Thoracic aorta (tissue), 2 donors: Measurements from ENCODE around the gene LRRC1. TPM values are rescaled to one million over a fixed set of nuclear protein-coding genes. Genes with fewer than 3 reads are reported as not detected.

Source experiments
- ATAC-seq: fragments of 150-250 bp; one replicate; pipeline ENCODE4 v1.8.0; 2017; ENCODE audit warnings: low read depth; ENCODE audit not compliant: insufficient number of reproducible peaks, low FRiP score
- DNase-seq: peaks from one replicate; pipeline ENCODE4 v3.0.0-alpha.2; 2020; ENCODE audit warnings: low spot score
- H3K27ac ChIP-seq, 2 donors: fragments of 200-600 bp; sonication (generic); 1 replicate in 1 of 2; 2 replicates in 1 of 2; pipeline ENCODE4 v1.5.1; 2016; ENCODE audit warnings: mild to moderate bottlenecking in 2 of 2, moderate library complexity in 2 of 2
- H3K27me3 ChIP-seq: fragments of 200-600 bp; sonication (generic); replicated peaks from 2 replicates; pipeline ENCODE4 v1.6.0; 2016; ENCODE audit warnings: mild to moderate bottlenecking; ENCODE audit not compliant: insufficient read depth
- H3K36me3 ChIP-seq: fragments of 200-600 bp; sonication (generic); one replicate; pipeline ENCODE4 v1.5.1; 2016
- H3K4me1 ChIP-seq, 2 donors: fragments of 200-600 bp; sonication (generic); 1 replicate in 1 of 2; 2 replicates in 1 of 2; pipeline versions ENCODE4 v1.5.1 to v1.6.0; 2016; ENCODE audit warnings: low read depth in 2 of 2, mild to moderate bottlenecking in 1 of 2; ENCODE audit not compliant: control insufficient read depth in 1 of 2
- H3K4me3 ChIP-seq: fragments of 200-600 bp; sonication (generic); 2 replicates; pipeline ENCODE4 v1.5.1; 2016; ENCODE audit warnings: mild to moderate bottlenecking
- H3K9me3 ChIP-seq: fragments of 200-600 bp; sonication (generic); 2 replicates; pipeline ENCODE4 v1.5.1; 2016
- CTCF ChIP-seq: fragments of 200-600 bp; sonication (generic); IDR thresholded peaks from one replicate; pipeline ENCODE4 v1.5.1; 2019; ENCODE audit warnings: antibody characterized with exemption
- total RNA-seq, 2 donors: library from RNA; depleted of rRNA; stranded (reverse); fragments of >200 nt; gene quantifications; one replicate each; pipeline versions ENCODE4 v1.1.0 to v1.2.3, GENCODE V29; 2016

The LRRC1 gene
- total RNA-seq, 2 donors from 2014 or later: 18.5 to 22.8 TPM

DNA sequence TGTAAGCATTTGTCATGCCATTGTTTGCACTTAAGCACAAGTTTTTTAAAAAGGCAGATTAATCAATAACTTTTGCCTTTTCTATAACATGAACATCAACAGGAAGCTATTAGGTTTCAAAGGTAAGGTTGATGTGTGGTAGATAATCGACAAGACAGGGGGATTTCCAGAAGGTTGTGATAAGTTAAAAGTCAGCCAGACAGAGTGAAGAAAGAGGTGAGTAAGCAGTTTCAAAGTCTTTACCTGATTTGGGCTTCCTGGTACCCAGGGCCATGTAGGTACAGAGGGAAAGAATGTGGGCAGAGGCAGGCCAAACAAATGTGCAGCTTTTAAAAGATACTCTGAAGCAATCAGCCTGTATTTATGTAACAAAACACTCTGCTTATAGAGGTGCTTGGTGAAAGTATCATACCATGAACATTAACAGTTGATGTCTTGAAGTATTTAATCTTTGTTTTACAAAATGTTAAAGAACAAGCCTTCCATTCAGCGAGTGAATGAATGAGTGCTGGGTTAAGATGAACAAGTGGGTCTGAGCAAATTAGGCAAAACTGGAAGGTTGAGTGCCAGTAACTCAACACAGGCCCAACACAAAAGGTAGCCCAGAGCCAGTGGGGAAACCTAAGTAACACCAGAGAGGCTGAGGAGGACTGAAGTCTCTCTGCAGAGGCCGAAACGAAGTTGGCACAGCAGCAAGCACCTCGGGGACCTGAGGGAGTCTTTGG, 60.2 kb downstream of the LRRC1 start:
- H3K9me3 ChIP-seq: no peaks in the 10 kb centered on the region
- DNase-seq: no peak
- H3K4me3 ChIP-seq: no peak overlapping the region
- peaks cover 8 to 36% of the 10 kb centered on the region in 2 donors for H3K4me1 ChIP-seq
- no peaks in the 10 kb centered on the region for H3K27me3 ChIP-seq
- TF ChIP-seq CTCF: no peak
- ATAC-seq: no peak
- H3K36me3 ChIP-seq: no peaks in the 10 kb centered on the region
- H3K27ac ChIP-seq: no peak overlapping the region

DNA sequence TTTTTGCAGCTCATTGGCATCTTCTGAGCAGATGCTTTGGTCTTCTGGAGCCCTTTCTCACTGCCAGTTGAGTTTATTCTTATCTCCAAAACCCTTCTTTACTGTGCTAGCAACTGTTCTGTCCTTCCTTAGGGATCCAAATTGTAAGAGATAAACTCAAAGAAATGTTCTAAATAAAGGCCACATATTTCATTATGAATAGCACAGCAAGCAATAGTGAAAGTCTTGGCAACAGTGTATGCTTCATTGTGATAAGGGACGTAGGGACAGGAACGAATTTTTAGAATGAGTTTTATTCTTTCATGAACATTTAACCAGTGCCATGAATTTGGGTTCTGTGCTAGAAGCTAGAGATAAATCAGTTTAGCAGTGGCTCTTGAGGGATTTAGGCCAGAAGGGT, 61.1 kb downstream of the LRRC1 start:
- ATAC-seq (no peak), DNase-seq (no peak)
- Histone ChIP-seq H3K36me3 (no peaks in the 10 kb centered on the region), H3K27ac (no peak overlapping the region), H3K27me3 (no peaks in the 10 kb centered on the region), H3K4me3 (no peak overlapping the region), H3K4me1 (peaks cover 8 to 36% of the 10 kb centered on the region in 2 donors), H3K9me3 (no peaks in the 10 kb centered on the region)
- TF ChIP-seq CTCF: no peak

GRCh38 chr6:53857318-53858094, 62.7 kb downstream of the LRRC1 start:
- ATAC-seq: no peak
- no peak for DNase-seq
- Histone ChIP-seq H3K9me3 (no peaks in the 10 kb centered on the region), H3K4me1 (peaks cover 11 to 49% of the 10 kb centered on the region in 2 donors), H3K4me3 (no peak overlapping the region), H3K27me3 (no peaks in the 10 kb centered on the region), H3K27ac (no peak overlapping the region), H3K36me3 (no peaks in the 10 kb centered on the region)
- no peak for TF ChIP-seq CTCF

GRCh38 chr6:53858196-53858595, 63.4 kb downstream of the LRRC1 start:
- Histone ChIP-seq H3K4me3 (no peak overlapping the region), H3K4me1 (peaks cover 18 to 56% of the 10 kb centered on the region in 2 donors), H3K36me3 (no peaks in the 10 kb centered on the region), H3K9me3 (no peaks in the 10 kb centered on the region), H3K27me3 (no peaks in the 10 kb centered on the region), H3K27ac (no peak overlapping the region)
- ATAC-seq (no peak), DNase-seq (no peak)
- no peak for TF ChIP-seq CTCF

DNA sequence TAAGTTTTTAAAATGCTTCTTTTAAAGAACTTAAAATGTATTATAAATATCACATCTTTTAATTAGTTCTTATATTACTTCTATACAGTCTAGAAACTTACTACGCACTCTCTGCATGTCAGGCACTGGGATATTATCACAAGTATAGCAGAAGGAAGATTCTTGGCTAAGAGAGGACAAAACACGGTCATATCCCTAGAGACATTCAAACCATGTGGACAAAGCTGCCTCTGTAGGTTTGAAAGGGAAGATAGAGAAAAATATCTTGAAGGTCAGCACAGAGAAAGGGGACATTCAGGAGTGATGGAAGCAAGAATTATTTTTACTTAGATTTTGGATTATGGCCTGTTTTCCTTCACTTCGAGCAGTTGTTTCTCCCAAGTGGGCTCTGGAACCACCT, 64.1 kb downstream of the LRRC1 start:
- no peaks in the 10 kb centered on the region for H3K27me3 ChIP-seq
- H3K4me1 ChIP-seq: peaks cover 22 to 63% of the 10 kb centered on the region in 2 donors
- H3K9me3 ChIP-seq: no peaks in the 10 kb centered on the region
- no peak overlapping the region for H3K27ac ChIP-seq
- no peak for TF ChIP-seq CTCF
- no peaks in the 10 kb centered on the region for H3K36me3 ChIP-seq
- H3K4me3 ChIP-seq: no peak overlapping the region
- no peak for ATAC-seq
- no peak for DNase-seq
